Endodermal cell (in vitro differentiated cells): ENCODE measurements around the gene GUCD1. TPM values are rescaled to one million over a fixed set of nuclear protein-coding genes. Genes with fewer than 3 reads are reported as not detected.
"Not testable (repeated sequence)": the region's sequence is repeated elsewhere in the genome, so short reads cannot be mapped to it uniquely, and the experiment has no call there.

Source experiments
- DNase-seq: peaks from one replicate; pipeline ENCODE4 v3.0.0-alpha.2; 2017
- H3K27ac ChIP-seq: 2 replicates; pipeline ENCODE4 v1.5.1; 2013; ENCODE audit warnings: mild to moderate bottlenecking, low read depth, low read length, moderate library complexity
- H3K27me3 ChIP-seq: 2 replicates; pipeline ENCODE4 v1.6.1; 2013; ENCODE audit warnings: mild to moderate bottlenecking, low read length, moderate library complexity; ENCODE audit not compliant: insufficient read depth, control insufficient read depth, poor library complexity, severe bottlenecking
- H3K36me3 ChIP-seq: 2 replicates; pipeline ENCODE4 v1.7.0; 2013; ENCODE audit warnings: mild to moderate bottlenecking, low read length, moderate library complexity; ENCODE audit not compliant: control insufficient read depth, insufficient read depth
- H3K4me1 ChIP-seq: one replicate; pipeline ENCODE4 v1.7.0; 2013; ENCODE audit warnings: low read length; ENCODE audit not compliant: control insufficient read depth, insufficient read depth
- H3K4me3 ChIP-seq: 2 replicates; pipeline ENCODE4 v1.5.1; 2013; ENCODE audit warnings: mild to moderate bottlenecking, low read length, moderate library complexity
- H3K9ac ChIP-seq: 2 replicates; pipeline ENCODE4 v1.6.1; 2013; ENCODE audit warnings: mild to moderate bottlenecking, low read length, moderate library complexity; ENCODE audit not compliant: poor library complexity, severe bottlenecking; ENCODE audit errors: extremely low read depth
- H3K9me3 ChIP-seq: 2 replicates; pipeline ENCODE4 v1.6.1; 2013; ENCODE audit warnings: mild to moderate bottlenecking, low read length, moderate library complexity; ENCODE audit not compliant: control insufficient read depth
- H3K27ac Mint-ChIP-seq: 2 replicates; pipeline ENCODE4 v1.8.0; 2020; ENCODE audit warnings: mixed read lengths
- H3K27me3 Mint-ChIP-seq: 2 replicates; pipeline ENCODE4 v1.8.0; 2021; ENCODE audit warnings: mild to moderate bottlenecking, mixed read lengths; ENCODE audit not compliant: insufficient read depth
- H3K36me3 Mint-ChIP-seq: 2 replicates; pipeline ENCODE4 v1.8.0; 2020; ENCODE audit warnings: low read depth, mixed read lengths
- H3K4me1 Mint-ChIP-seq: 2 replicates; pipeline ENCODE4 v1.8.0; 2020; ENCODE audit warnings: mixed read lengths
- H3K4me3 Mint-ChIP-seq: 2 replicates; pipeline ENCODE4 v1.8.0; 2020; ENCODE audit warnings: mild to moderate bottlenecking, moderate library complexity, mixed read lengths
- H3K9me3 Mint-ChIP-seq: 2 replicates; pipeline ENCODE4 v1.8.0; 2020; ENCODE audit warnings: mild to moderate bottlenecking, mixed read lengths
- CTCF ChIP-seq: fragments of 200-600 bp; sonication (generic); conservative IDR thresholded peaks from 2 replicates; pipeline ENCODE4 v1.5.0; 2021; ENCODE audit warnings: antibody characterized with exemption, mild to moderate bottlenecking
- WGBS, 2 experiments: methylation state at CpG; one replicate each; pipeline versions ENCODE4 v1.1.5 to v1.1.7; 2013; ENCODE audit warnings: missing lambda C conversion rate in 2 of 2, mixed read lengths in 1 of 2; ENCODE audit not compliant: insufficient coverage in 1 of 2, insufficient read length in 1 of 2; 5-methylcytosine and 5-hydroxymethylcytosine counted together
- total RNA-seq, 2 donors: library from RNA; stranded (reverse); fragmentation: NEBNext Ultra II Directional in 1 of 2; extraction: Animal tissue kit (Norgen Biotek cat#: 25700) in 1 of 2; gene quantifications; 2 replicates in 1 of 2; 3 replicates in 1 of 2; pipeline ENCODE4 v1.2.1, GENCODE V29; 2021

Gene GUCD1
- total RNA-seq, 2 donors from 2014 or later, result 64.7 to 73.6 TPM

- Mint-ChIP-seq H3K27me3 (no peaks in the 10 kb centered on the region), H3K9me3 (no peaks in the 10 kb centered on the region), H3K27ac (no peak overlapping the region), H3K4me1 (peaks cover under 1% of the 10 kb centered on the region), H3K36me3 (no peaks in the 10 kb centered on the region), H3K4me3 (peak overlapping the region; percentile 88)
- H3K27me3 ChIP-seq, result no peaks in the 10 kb centered on the region
- no peaks in the 10 kb centered on the region for H3K9me3 ChIP-seq
- H3K4me1 ChIP-seq, result no peaks in the 10 kb centered on the region
- 83 to 90% methylated on average over 10 to 16 of the region's 16 CpGs for WGBS, 2 experiments
- H3K27ac ChIP-seq, result no peak overlapping the region
- H3K36me3 ChIP-seq, result no peaks in the 10 kb centered on the region
- peak; percentile 60 for DNase-seq
- no peak overlapping the region for H3K4me3 ChIP-seq
- TF ChIP-seq CTCF, result no peak
- no peak overlapping the region for H3K9ac ChIP-seq
Observed at GRCh38 chr22:24593836-24594568, 39.1 kb upstream of the GUCD1 start.

GRCh38 chr22:24593559-24593835, 38.6 kb upstream of the GUCD1 start:
- H3K4me3 ChIP-seq, result peak overlapping the region; percentile 72
- H3K27me3 ChIP-seq, result not testable (repeated sequence)
- WGBS, 2 experiments, result 92 to 96% methylated on average over 10 of the region's 10 CpGs

GRCh38 chr22:24592851-24593558, 38.1 kb upstream of the GUCD1 start, which contains the start of gene LRRC75B:
TSS of gene LRRC75B (minus strand) at chr22:24593073. CDS start at chr22:24593039, 34 bp downstream.
- Histone ChIP-seq H3K36me3 (no peaks in the 10 kb centered on the region), H3K27ac (peak within 1 kb of the TSS; percentile 68)
- WGBS, 2 experiments, result 6 to 10% methylated on average over 32 to 72 of the region's 72 CpGs

More at GRCh38 chr22:24593559-24593835, 38.6 kb upstream of the GUCD1 start:
- H3K27me3 Mint-ChIP-seq, DNase-seq, H3K9me3 Mint-ChIP-seq, H3K36me3 ChIP-seq, H3K36me3 Mint-ChIP-seq, H3K4me1 ChIP-seq, H3K4me1 Mint-ChIP-seq, H3K9me3 ChIP-seq: not testable (repeated sequence)
- Mint-ChIP-seq H3K27ac (peak overlapping the region; percentile 88), H3K4me3 (peak overlapping the region; percentile 88)
- peak overlapping the region; percentile 55 for H3K9ac ChIP-seq
- H3K27ac ChIP-seq, result peak overlapping the region; percentile 68

More at GRCh38 chr22:24592851-24593558, 38.1 kb upstream of the GUCD1 start, which contains the start of gene LRRC75B:
- no peaks in the 10 kb centered on the region for H3K4me1 ChIP-seq
- H3K4me3 Mint-ChIP-seq, result peak within 1 kb of the TSS; percentile 88
- H3K36me3 Mint-ChIP-seq, result no peaks in the 10 kb centered on the region
- no peak for TF ChIP-seq CTCF
- no peaks in the 10 kb centered on the region for H3K27me3 ChIP-seq
- H3K27me3 Mint-ChIP-seq, result no peaks in the 10 kb centered on the region
- H3K9me3 ChIP-seq, result no peaks in the 10 kb centered on the region
- H3K4me3 ChIP-seq, result peak within 1 kb of the TSS; percentile 82
- peak; percentile 96 for DNase-seq
- peak within 1 kb of the TSS; percentile 91 for H3K27ac Mint-ChIP-seq
- H3K4me1 Mint-ChIP-seq, result no peaks in the 10 kb centered on the region
- H3K9me3 Mint-ChIP-seq, result no peaks in the 10 kb centered on the region
- H3K9ac ChIP-seq, result peak within 1 kb of the TSS; percentile 64
